HG03066 (cell line): ENCODE data around the gene PARD3.

Experiments used
- ATAC-seq: cut with Tn5 transposase; IDR thresholded peaks from one replicate; pipeline ENCODE4 v1.9.1; 2021; ENCODE audit warnings: low read depth; ENCODE audit not compliant: unreplicated experiment

Gene PARD3

DNA sequence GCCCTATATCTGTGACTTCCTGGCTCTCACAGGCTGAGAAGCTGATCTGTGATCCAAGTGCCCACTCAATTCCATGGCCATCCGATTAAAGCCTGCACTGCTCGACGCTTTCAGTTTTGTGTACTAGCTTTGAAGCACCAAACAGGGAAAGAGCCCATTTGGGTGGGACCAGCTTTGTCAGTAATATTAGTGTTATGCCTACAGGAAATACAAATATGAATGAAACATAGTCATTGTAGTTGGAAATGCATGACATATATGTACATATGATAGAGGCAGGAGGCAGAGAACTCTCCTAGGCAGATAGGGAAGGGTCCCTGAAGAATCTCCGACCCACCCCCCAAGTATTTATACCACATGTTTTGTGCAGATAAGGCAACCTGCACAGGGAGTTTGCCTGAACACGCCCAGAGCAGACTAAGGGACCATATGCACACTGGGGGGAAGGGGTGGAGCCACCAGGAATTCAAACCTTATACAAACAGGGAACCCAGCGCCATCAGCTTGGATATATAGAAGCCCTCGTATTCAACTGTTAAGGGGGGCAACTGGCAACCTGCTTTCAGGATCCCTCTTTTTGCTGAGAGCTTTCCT is 653.2 kb downstream of the PARD3 start:
- ATAC-seq: no peak

DNA sequence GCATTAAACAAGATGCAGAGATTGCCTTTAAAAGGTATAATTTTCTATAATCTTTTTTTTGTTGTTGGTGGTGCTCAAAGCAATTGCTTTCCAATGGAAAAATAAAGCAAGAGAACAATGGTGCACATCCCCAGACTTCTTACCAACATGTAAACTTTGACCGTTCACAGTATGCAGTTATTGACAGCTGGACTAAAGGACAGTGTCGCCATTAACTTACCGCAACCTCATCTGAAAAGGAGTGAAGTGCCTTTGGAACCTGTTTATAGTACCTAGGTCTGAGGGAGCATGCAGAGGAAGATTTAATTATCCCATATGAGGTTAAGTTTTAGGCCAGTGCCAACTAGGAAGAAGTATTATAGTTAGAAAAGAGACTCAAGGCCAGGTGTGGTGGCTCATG is 654.5 kb downstream of the PARD3 start:
- no peak for ATAC-seq

DNA sequence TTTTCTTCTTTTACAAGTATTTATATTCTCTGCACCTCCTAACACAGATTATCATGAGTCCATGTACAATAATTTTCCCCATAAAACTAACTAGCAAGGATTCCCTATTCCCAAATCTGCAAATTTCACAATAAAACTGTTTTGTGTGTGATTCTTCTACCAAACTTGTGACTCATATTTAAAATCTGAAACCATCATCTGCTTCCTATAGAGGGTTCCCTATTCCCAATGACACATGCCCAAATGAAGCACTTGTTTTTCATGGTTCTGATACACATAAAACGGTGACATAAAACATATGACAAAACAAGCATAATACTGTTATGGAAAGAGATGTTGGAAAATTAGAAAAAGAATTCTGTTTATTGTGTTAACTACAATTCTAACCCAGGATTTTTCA is 657.6 kb downstream of the PARD3 start:
- ATAC-seq: no peak

DNA sequence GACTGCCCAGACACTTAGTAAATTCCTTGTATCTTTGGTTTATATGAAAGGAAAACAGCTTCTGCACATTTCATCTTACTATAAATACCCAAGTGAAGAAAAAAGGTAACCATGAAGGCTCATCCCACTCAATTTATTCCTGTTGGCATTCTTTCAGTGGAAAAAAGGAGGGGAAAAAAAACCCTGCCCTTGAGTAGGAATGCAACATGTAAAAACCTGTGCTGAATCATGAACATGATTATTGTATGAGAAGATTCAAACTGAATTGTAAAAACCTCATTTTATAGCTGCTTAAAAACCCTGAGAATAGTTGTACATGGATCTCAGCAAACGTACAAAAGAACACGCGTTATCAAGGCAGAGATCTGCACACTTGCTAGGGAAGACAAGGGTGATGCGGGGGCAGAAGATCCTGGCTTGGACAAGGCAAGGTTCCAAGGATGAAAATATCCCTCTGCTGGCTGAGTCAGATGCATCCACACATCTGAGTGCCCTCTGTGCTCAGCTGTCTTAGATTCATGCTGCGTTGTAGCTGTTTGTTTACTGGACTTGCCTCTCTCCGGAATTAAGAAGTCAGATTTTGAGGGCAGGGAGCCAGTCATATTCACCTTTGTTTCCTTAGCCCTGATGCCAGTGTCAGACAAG is 658.2 kb downstream of the PARD3 start:
- no peak for ATAC-seq

DNA sequence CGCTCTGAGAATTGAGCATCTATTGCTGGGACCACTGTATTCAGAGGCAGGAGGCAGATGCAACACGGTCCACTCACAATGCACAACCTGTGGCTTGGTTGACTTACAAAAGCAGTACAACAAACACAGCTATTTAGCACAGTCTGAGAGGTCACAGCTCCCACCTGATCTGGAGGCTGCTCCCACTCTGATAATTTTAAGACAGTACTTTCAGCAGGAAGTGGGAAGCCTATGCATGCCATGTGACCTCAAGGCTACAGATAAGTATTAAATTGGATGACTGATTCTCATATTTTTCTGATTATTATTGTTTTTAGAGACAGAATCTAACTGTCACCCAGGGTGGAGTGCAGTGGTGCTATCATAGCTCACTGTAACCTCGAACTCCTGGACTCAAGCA is 659.3 kb downstream of the PARD3 start:
- no peak for ATAC-seq

DNA sequence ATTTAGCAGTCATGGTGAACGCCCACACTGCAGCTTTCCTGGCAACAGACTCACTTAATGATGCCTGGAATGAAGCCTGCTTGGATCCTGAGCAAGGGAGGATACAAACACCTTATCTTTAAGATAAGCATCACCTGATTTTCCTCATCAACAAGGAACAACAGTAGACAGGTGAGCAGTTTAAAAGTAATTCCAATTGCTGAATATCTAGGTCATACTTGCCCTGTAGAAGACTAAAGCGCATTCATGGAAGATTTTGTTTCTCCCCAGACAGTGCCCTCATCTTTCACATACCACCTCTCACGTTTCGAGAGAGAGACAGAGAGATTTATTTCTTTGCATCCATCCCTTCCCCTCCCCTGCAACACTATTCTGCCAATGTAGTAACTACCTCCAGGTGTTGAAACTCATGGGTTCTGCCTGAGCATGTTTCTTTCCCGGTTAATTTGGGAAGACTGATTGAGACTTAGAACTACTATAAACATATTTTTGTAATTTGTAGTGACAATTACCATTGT is 660.7 kb downstream of the PARD3 start:
- no peak for ATAC-seq

DNA sequence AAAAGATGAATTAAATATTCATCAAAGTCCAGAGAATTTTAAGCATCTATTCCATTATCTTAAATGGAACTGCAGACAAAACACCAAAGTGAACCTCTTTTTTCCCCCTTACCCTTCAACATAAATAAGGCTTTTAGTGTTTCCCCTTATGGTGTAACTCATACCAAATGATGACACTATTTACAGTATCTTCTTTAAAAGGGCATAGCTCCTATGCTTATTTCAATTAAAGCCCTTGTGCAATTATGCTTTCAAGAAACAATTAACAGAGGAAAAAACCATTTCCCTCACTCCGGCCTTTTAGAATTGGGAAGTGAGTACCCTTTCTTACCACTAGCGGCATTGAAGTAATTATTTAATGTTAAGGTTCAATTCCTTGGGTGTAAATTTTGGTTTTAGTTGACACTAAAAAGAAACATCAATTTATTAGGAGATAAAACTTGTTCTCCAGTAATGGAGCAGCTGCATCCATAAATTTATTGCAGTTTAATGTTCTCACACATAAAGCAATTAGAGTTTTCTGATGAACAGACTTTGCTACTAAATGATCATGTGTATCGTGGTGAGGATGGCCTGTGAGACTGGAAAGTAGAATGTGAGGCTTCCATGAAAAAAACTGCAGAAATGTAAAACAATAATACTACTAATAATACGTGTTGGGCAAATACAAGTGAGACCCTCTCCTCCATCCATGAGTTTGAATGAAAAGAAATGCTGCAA is 661.3 kb downstream of the PARD3 start:
- no peak for ATAC-seq

DNA sequence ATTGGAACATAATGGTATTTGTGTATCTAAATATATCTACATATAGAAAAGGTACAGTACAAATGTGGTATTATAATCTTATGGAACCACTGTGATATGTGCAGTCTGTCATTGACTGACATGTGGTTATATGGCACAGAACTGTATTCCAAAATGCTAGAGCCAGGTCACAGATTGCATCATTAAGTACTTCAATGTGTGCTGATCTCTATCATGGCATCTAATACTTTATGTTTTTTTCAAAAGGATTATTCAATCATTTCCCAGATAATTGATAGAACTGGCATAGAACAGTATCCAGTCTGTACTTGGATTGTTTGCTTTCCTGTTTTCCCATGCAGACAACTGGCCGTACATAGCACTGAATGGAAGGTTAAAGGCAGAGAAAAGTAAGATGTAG is 662.7 kb downstream of the PARD3 start:
- ATAC-seq: no peak

DNA sequence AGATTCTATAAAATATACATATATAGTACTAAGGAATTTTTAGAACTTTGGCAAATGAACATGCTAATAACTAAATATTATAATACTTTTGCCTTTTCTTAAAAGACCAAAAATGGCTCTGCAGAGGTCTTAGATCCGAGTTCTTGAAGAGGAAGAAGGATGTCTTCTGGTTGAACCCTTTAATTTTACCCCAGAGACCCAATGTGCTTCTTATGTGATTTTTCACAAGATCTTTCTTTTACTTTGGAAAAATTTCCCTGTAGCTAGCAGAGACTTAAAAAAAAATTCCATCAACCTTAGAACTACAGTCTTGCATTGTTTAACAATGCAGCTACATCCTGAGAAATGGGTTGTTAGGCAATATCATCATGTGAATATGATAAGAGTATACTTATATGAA is 663.2 kb downstream of the PARD3 start:
- no peak for ATAC-seq

DNA sequence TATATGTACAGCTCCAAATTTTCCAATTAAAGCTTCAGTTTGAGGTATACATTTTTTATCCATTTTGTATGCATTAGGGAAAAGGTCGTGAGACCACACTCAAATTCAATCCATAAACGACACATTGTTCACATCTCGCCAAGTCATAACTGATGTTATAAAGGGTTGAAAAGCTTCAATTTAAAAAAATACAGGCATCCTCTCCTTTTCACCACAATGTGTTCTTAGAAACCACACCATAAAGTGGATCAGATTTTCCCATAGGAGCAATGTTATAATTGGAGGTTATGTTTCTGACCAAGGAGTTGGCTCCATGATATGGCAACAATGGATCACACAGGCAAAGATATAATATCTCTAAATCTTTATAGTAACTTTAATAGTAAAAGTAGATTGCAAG is 663.6 kb downstream of the PARD3 start:
- no peak for ATAC-seq

DNA sequence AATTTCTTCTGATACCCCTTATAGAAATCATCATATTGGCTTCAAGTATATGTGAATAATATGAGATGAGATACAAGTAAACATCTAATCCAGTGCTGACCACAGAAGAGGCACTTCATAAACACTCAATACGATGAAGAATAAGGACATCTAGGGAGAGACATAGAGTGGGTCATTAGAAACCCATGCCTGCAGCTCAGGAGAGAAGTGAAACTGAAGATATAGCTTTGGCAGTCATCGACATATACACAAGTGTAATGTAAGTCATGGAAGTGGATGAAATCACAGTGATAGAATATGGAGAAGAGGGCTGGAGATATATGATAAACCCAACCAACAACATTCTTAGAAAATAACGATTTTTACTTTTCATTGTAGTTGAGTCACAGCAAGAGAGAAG is 665.0 kb downstream of the PARD3 start:
- ATAC-seq: no peak

DNA sequence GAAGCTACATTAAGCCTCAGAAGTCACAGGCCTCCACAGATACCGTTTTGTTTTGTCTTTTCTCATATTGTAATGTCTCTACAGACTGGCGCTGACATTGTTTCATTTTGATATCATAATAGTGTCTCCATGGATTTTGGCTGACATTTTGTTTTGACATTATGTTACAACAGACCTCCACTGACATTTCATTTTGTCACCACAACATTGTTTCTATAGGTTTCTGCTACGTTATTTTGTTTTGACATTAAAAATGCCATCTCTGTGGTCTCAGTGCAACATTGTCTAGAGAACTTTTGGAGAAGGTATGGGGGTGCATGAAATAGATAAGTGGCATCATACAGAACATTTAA is 666.8 kb downstream of the PARD3 start:
- no peak for ATAC-seq

DNA sequence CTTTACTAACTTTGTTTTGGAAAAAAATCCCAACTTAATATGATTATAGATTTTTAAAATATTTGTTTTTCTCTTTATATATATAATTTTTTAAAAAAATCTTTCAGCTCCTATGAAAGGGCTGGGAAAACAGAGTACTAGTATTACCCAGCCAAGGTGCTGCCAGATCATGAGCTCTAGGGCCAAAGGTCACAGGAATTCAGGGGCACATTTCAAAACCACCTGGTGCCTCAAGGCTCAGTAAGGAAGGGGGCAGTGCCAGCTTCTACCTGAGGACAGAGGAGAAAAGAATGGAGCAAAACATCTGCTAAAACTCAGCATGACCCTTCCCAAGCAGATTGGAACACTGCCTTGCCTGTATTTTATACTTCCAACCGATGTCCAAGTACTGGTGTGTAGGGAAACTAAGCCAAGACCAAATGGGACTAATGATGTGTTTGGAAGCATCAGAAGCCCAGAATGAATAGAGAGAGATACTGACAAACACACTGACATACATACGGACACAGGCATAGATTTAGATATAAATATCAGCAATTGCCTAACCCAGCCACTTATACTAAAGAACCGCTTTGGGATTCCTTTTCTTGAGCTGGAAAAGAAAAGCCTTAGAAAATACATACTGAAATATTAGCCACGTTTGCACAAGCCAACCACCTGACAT is 667.3 kb downstream of the PARD3 start:
- no peak for ATAC-seq

DNA sequence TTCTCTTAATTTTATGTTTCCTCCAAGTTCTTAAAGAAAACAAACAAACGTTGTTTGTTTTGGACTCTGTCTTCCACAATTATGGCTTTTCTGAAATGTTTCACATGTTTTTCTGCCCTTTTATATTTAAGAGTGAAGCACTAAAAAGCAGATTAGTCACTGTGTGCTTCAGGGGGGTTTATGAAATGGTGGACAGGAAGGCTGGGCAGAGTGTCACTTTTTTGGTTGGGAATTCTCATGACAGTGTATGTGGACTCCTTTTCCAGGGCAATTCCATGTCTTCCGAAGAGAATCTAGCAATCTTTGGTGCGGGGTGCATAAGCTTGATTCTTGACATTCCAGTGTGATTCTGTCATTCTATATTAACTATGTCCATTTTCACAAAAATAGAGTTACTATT is 669.4 kb downstream of the PARD3 start:
- no peak for ATAC-seq

DNA sequence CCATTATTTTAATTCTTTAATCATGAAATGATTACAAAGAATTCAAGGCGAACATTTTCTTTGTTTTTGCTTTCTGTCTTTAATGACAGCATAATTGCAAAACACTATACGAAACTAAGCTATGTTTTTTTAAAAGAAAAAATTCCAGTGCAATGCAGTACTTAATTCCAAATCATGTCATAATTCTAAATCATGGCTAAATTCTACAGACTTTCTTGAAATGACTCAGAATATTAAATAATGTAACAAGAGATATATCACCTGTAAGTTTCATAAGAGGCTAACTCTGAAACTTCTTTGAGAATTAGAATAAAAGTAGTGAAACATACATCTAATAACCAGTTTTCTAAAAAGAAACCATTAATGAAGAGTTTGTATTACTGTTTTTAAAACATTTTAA is 671.6 kb downstream of the PARD3 start:
- no peak for ATAC-seq

DNA sequence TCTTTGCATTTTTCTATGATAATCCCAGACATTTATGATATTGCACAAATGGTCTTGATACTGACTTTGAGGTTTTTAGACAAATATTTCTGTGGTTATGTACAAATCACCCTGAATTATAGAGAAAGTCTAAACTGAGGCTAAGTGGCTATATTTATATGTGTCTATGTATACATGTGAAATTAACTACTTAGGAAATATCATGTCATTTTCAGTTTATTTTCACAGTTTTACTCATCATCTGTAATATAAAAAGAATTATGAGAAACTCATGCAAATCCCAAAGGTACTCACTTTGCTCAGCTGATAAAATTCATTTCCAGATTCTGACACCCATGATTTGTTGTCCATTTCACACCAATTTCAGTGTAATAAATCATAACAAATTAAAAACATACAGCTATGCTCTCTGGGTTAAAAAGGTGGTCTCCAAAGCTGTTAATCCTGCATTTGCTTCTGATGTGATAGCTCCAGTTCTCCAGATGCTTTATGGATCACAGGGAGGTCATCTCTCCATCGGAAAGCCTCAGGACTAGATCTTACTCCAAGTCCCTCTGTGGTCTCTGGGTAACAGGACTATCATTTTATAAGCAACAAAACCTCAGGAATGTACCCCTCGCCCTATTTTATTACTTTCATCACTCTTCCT is 673.9 kb downstream of the PARD3 start:
- ATAC-seq: peak; percentile 57

DNA sequence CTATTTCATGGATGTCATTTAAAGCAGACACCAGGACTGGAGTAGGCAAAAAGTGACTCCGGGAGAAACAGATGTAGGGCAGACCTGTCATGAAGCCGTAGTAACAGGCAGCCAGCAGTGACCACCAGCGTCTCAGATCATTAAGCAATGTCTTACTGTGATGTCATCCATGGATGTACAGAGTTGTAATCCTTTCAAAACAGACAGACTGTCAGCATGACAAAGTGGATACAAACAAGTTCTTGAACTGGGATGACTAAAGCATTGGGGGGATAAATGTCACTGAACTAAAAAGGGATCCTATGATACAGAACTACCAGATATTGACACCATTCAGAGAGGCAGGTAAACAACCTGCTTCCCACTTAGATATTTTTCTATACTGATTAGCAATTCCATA is 675.5 kb downstream of the PARD3 start:
- ATAC-seq: no peak

DNA sequence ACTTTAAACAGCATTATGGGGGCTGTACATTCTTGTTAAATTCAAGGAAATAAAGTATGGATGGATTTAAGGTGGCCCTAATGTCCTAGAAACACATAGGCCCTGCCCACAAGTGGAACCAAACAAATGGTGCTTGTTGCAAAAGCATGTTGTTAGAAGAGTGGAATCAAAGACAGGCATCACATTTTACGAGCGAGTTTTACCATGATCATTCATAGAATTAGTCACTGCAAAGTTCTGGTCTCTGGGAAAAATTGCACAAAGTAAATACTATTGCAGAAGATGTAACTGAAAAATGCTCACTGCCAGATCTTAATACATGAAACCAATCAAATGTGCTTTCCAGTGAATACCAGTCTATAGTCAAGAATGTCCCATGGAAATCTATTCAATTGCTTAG is 677.1 kb downstream of the PARD3 start:
- ATAC-seq: no peak

DNA sequence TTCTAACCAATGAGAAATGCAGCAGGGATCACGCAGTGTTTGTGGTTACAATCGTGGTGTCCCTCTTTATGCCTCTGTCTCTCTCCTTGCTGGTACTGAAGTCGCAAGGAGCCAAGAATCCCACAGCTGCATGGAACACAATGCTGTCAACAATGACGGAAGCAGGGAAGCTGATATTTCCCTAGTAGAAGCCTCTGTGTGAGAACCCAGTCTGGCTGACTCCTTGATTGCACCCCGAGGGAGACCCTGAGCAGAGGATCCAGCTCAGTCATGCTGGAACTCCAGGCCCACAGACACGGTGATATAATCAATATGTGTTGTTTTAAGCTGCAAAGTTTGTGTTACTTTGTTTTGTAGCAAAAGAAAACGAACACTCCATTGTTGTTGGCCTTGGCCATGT is 677.9 kb downstream of the PARD3 start:
- ATAC-seq: no peak

DNA sequence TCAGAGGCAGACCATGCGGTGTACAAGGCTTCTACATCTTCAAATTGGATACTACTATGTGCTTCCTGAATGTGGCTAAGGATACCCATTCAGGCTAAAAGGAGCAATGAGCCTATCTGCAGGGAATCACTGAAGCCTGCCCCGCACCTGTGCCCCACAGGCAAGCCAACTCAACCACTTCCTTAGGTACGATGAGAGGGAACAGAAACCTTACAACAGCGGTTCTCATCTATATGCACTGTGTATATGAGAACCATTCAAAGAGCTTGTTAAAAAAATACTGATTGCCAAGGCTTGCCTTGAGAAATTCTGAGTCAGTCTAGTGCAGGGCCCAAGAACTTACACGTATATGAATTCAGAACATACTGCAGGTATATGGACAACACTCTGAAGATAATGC is 679.6 kb downstream of the PARD3 start:
- ATAC-seq: peak; percentile 61

DNA sequence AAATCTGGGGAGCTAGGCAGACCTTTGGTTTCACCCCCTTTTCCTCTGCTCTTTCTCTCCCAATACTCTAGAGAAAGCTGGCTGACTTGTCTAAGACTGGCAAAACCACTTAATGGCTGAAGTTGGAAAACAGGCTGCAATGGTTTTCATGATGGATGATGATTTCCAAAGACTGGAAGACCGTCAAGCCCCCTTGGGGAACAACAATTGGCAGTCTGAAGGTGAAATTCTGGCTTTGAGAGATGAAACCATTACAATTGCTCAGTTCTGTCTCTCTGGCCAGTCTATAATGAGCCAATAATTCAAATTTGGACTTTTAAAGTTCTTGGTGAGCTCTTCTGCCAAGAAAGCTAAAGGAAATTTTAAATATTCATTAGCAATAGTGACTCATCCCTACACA is 680.5 kb downstream of the PARD3 start:
- no peak for ATAC-seq
